HCT116 (cell line): Measurements from ENCODE around the gene SEMA7A. TPM values are rescaled to one million over a fixed set of nuclear protein-coding genes. Genes with fewer than 3 reads are reported as not detected.

ENCODE experiments used
- ATAC-seq: fragments of 200-7000 bp; cut with Tn5 transposase; 2 replicates; pipeline ENCODE4 v1.9.1; 2020; ENCODE audit warnings: mild to moderate bottlenecking, moderate library complexity
- BruUV-seq: library from RNA; stranded (reverse); fragments of 400-500 nt; replicated peaks from 2 replicates; lab custom pipeline; 2021; lab: Mats Ljungman, UMichigan
- CTCF ChIA-PET: fragments of 300-600 bp; sonication (Branson Sonifier 250); formaldehyde crosslinking; loops from one replicate; lab custom pipeline; 2021; ENCODE audit warnings: antibody characterized with exemption; lab: Charles Lee
- POLR2A ChIA-PET: fragments of 300-600, 350-600 bp; sonication (Branson Sonifier 250); formaldehyde crosslinking; loops from one replicate; lab custom pipeline; 2021; ENCODE audit warnings: antibody characterized with exemption; lab: Charles Lee
- RAD21 ChIA-PET, 2 experiments: fragments of 300-600 bp; sonication (Branson Sonifier 250); formaldehyde crosslinking; loops; one replicate each; lab custom pipeline; 2023; ENCODE audit warnings: low total read pairs in 2 of 2; ENCODE audit not compliant: uncharacterized antibody in 2 of 2, unreplicated experiment in 2 of 2, low non-redundant PET in 1 of 2; lab: Charles Lee
- DNase-seq: peaks from one replicate; pipeline ENCODE4 v3.0.0-alpha.2; 2010; ENCODE audit warnings: low read depth, low spot score
- H2AFZ ChIP-seq: fragments of 200-600 bp; shearing (Covaris generic), sonication (generic); 2 replicates; pipeline ENCODE4 v1.6.1; 2017; ENCODE audit warnings: low read depth, mixed run types, mixed read lengths, antibody characterized with exemption, low read length; ENCODE audit not compliant: poor library complexity, severe bottlenecking
- H3K27ac ChIP-seq: 2 replicates; pipeline ENCODE4 v1.5.1; 2012; ENCODE audit warnings: low read depth, low read length
- H3K27me3 ChIP-seq: fragments of 200-600 bp; sonication (generic); 2 replicates; pipeline ENCODE4 v1.6.1; 2016; ENCODE audit warnings: mixed run types, low read length, mixed read lengths; ENCODE audit not compliant: insufficient read depth
- H3K36me3 ChIP-seq, 2 experiments: fragments of 200-500 bp in 1 of 2; fragments of 200-600 bp in 1 of 2; sonication (Bioruptor generic) in 1 of 2; sonication (generic) in 1 of 2; 2 replicates each; pipeline versions ENCODE4 v1.5.1 to v1.6.1; 2014 to 2016; ENCODE audit warnings: low read length in 2 of 2, inconsistent platforms in 1 of 2, mixed read lengths in 1 of 2, mixed run types in 1 of 2; ENCODE audit not compliant: insufficient read depth in 2 of 2, control insufficient read depth in 1 of 2
- H3K4me1 ChIP-seq, 2 experiments: fragments of 200-600 bp in 1 of 2; sonication (generic) in 1 of 2; 2 replicates each; pipeline versions ENCODE4 v1.5.1 to v1.6.1; 2012 to 2017; ENCODE audit warnings: low read length in 2 of 2, inconsistent platforms in 1 of 2, mild to moderate bottlenecking in 1 of 2, mixed read lengths in 1 of 2, mixed run types in 1 of 2, moderate library complexity in 1 of 2; ENCODE audit not compliant: insufficient read depth in 2 of 2, control insufficient read depth in 1 of 2
- H3K4me2 ChIP-seq: fragments of 200-600 bp; sonication (generic); 2 replicates; pipeline ENCODE4 v1.6.1; 2017; ENCODE audit warnings: mixed run types, low read length, mixed read lengths
- H3K4me3 ChIP-seq, 2 experiments: fragments of 200-600 bp in 1 of 2; sonication (generic) in 1 of 2; replicated peaks in 1 of 2; 2 replicates each; pipeline ENCODE4 v1.5.1; 2011 to 2016; ENCODE audit warnings: low read length in 2 of 2, control low read depth in 1 of 2, low read depth in 1 of 2, mild to moderate bottlenecking in 1 of 2, mixed read lengths in 1 of 2, mixed run types in 1 of 2
- H3K79me2 ChIP-seq: fragments of 200-600 bp; sonication (generic); 2 replicates; pipeline ENCODE4 v1.6.1; 2017; ENCODE audit warnings: mild to moderate bottlenecking, mixed run types, low read length, moderate library complexity, mixed read lengths; ENCODE audit not compliant: insufficient read depth
- H3K9ac ChIP-seq: fragments of 200-600 bp; sonication (generic); 2 replicates; pipeline ENCODE4 v1.6.1; 2016; ENCODE audit warnings: low read length, mixed read lengths
- H3K9me2 ChIP-seq: fragments of 200-600 bp; sonication (generic), shearing (Covaris generic); 2 replicates; pipeline ENCODE4 v1.6.1; 2017; ENCODE audit warnings: mixed run types, mild to moderate bottlenecking, moderate library complexity; ENCODE audit not compliant: insufficient read depth
- H3K9me3 ChIP-seq, 2 experiments: fragments of 200-500 bp in 1 of 2; fragments of 200-600 bp in 1 of 2; sonication (Bioruptor generic) in 1 of 2; sonication (generic) in 1 of 2; 2 replicates each; pipeline ENCODE4 v1.6.1; 2014 to 2017; ENCODE audit warnings: low read length in 2 of 2, mixed read lengths in 2 of 2, inconsistent platforms in 1 of 2, low read depth in 1 of 2, mild to moderate bottlenecking in 1 of 2, mixed run types in 1 of 2, moderate library complexity in 1 of 2; ENCODE audit not compliant: control insufficient read depth in 1 of 2, insufficient read depth in 1 of 2
- H4K20me1 ChIP-seq: fragments of 200-600 bp; sonication (generic), shearing (Covaris generic); 2 replicates; pipeline ENCODE4 v1.6.1; 2017; ENCODE audit warnings: mixed run types, mild to moderate bottlenecking, moderate library complexity; ENCODE audit not compliant: insufficient read depth
- CBX3 ChIP-seq: IDR thresholded peaks from 2 replicates; pipeline ENCODE4 v1.6.1; 2012; ENCODE audit warnings: low read depth
- CEBPB ChIP-seq: IDR thresholded peaks from 2 replicates; pipeline ENCODE4 v1.6.1; 2012; ENCODE audit warnings: low read depth
- EGR1 ChIP-seq: IDR thresholded peaks from 2 replicates; pipeline ENCODE4 v1.6.1; 2012; ENCODE audit warnings: low read depth
- EZH2phosphoT487 ChIP-seq: fragments of 200-600 bp; IDR thresholded peaks from 2 replicates; pipeline ENCODE4 v1.6.1; 2018; ENCODE audit warnings: antibody characterized with exemption, borderline replicate concordance
- SRF ChIP-seq: IDR thresholded peaks from 2 replicates; pipeline ENCODE4 v1.6.1; 2012; ENCODE audit warnings: low read depth
- YY1 ChIP-seq: IDR thresholded peaks from 2 replicates; pipeline ENCODE4 v1.6.1; 2011; ENCODE audit warnings: low read length, low read depth, moderate library complexity, mild to moderate bottlenecking; ENCODE audit not compliant: insufficient replicate concordance; ENCODE audit errors: extremely low read depth
- ZFX ChIP-seq: fragments of 450-650 bp; IDR thresholded peaks from 2 replicates; pipeline ENCODE4 v1.6.1; 2017
- intact Hi-C: fragments of 100-400 bp; cut with micrococcal nuclease; formaldehyde crosslinking; loops from 2 replicates; pipeline ENCODE4 v1.10.0; 2022
- total RNA-seq: library from RNA; stranded (reverse); gene quantifications from one replicate; pipeline ENCODE4 v1.2.1, GENCODE V29; 2021; ENCODE audit not compliant: unreplicated experiment
- TF ChIP-seq, protein P1 (sequence below): IDR thresholded peaks from 2 replicates; pipeline ENCODE4 v1.6.1; 2012
- TF ChIP-seq, protein P2 (sequence below): IDR thresholded peaks from 2 replicates; pipeline ENCODE4 v1.6.1; 2012
- TF ChIP-seq, protein P3 (sequence below): IDR thresholded peaks from 2 replicates; pipeline ENCODE4 v1.6.1; 2011; ENCODE audit warnings: mild to moderate bottlenecking, low read length, moderate library complexity; ENCODE audit not compliant: insufficient replicate concordance; ENCODE audit errors: extremely low read depth
- TF ChIP-seq, protein P4 (sequence below), 3 experiments: fragments of 200-600 bp in 1 of 3; sonication (generic) in 1 of 3; IDR thresholded peaks in 2 of 3; conservative IDR thresholded peaks in 1 of 3; 2 replicates each; pipeline ENCODE4 v1.5.1; 2012 to 2017; ENCODE audit warnings: low read depth in 2 of 3, low read length in 2 of 3, antibody characterized with exemption in 1 of 3, borderline replicate concordance in 1 of 3, control low read depth in 1 of 3, mild to moderate bottlenecking in 1 of 3, mixed read lengths in 1 of 3, mixed run types in 1 of 3, moderate library complexity in 1 of 3; ENCODE audit not compliant: insufficient read depth in 1 of 3
- TF ChIP-seq, protein P5 (sequence below): IDR thresholded peaks from 2 replicates; pipeline ENCODE4 v1.6.1; 2012; ENCODE audit warnings: low read depth

The SEMA7A gene
- total RNA-seq, 1 experiment from 2014 or later, result 13.8 TPM

DNA sequence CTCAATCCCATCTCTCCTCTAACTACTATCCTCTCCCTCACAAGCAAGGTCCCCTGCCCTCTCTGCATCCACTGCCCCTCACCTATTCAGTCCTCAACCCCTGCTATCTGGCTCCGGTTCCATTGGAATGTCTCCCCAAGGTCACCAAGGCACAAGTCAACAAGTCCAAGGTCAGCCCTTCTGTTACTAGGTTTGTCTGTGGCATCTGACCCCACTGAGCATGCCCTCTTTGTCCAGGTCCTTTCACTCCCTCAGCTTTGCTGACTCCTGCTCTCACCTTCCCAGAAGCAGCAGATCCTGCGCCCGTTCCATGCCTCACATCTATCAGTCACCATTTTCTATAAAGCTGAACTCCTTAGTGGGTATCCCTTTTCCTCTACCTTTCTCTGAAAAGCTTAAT, 8.3 kb upstream of the SEMA7A start:
- no TSS peak for BruUV-seq
- Histone ChIP-seq H2AFZ (no peak overlapping the region), H3K36me3 (peaks cover 0 to 8% of the 10 kb centered on the region in 2 experiments; a peak in 2 of 4 replicates), H3K79me2 (no peaks in the 10 kb centered on the region), H3K4me1 (peaks cover 0 to 5% of the 10 kb centered on the region in 2 experiments; a peak in 1 of 4 replicates), H3K9me2 (no peaks in the 10 kb centered on the region)
- no peak for DNase-seq
- POLR2A ChIA-PET, result interaction anchor here (0.9 to 1.2 kb wide), 2 partner anchors 35 to 58 kb away, joined by 3 read pairs; no protein-coding TSS in a partner anchor
- intact Hi-C loops, result no loop called here
- TF ChIP-seq ZFX (no peak), EGR1 (no peak), SRF (no peak), EZH2phosphoT487 (no peak), CEBPB (no peak), CBX3 (no peak), YY1 (no peak)
- TF ChIP-seq, protein P1, sequence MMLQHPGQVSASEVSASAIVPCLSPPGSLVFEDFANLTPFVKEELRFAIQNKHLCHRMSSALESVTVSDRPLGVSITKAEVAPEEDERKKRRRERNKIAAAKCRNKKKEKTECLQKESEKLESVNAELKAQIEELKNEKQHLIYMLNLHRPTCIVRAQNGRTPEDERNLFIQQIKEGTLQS, result no peak
- TF ChIP-seq, protein P2, sequence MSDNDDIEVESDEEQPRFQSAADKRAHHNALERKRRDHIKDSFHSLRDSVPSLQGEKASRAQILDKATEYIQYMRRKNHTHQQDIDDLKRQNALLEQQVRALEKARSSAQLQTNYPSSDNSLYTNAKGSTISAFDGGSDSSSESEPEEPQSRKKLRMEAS, result no peak
- TF ChIP-seq, protein P3, sequence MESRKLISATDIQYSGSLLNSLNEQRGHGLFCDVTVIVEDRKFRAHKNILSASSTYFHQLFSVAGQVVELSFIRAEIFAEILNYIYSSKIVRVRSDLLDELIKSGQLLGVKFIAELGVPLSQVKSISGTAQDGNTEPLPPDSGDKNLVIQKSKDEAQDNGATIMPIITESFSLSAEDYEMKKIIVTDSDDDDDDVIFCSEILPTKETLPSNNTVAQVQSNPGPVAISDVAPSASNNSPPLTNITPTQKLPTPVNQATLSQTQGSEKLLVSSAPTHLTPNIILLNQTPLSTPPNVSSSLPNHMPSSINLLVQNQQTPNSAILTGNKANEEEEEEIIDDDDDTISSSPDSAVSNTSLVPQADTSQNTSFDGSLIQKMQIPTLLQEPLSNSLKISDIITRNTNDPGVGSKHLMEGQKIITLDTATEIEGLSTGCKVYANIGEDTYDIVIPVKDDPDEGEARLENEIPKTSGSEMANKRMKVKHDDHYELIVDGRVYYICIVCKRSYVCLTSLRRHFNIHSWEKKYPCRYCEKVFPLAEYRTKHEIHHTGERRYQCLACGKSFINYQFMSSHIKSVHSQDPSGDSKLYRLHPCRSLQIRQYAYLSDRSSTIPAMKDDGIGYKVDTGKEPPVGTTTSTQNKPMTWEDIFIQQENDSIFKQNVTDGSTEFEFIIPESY, result no peak
- TF ChIP-seq, protein P4, sequence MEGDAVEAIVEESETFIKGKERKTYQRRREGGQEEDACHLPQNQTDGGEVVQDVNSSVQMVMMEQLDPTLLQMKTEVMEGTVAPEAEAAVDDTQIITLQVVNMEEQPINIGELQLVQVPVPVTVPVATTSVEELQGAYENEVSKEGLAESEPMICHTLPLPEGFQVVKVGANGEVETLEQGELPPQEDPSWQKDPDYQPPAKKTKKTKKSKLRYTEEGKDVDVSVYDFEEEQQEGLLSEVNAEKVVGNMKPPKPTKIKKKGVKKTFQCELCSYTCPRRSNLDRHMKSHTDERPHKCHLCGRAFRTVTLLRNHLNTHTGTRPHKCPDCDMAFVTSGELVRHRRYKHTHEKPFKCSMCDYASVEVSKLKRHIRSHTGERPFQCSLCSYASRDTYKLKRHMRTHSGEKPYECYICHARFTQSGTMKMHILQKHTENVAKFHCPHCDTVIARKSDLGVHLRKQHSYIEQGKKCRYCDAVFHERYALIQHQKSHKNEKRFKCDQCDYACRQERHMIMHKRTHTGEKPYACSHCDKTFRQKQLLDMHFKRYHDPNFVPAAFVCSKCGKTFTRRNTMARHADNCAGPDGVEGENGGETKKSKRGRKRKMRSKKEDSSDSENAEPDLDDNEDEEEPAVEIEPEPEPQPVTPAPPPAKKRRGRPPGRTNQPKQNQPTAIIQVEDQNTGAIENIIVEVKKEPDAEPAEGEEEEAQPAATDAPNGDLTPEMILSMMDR (IDR thresholded peaks at IDR 0.05 in 2 of 3, conservative IDR thresholded peaks at IDR 0.05 in 1 of 3; ENCODE audit: borderline replicate concordance in 1 of 3, insufficient read depth in 1 of 3, low read depth in 2 of 3, low read length in 2 of 3), result no peak
- TF ChIP-seq, protein P5, sequence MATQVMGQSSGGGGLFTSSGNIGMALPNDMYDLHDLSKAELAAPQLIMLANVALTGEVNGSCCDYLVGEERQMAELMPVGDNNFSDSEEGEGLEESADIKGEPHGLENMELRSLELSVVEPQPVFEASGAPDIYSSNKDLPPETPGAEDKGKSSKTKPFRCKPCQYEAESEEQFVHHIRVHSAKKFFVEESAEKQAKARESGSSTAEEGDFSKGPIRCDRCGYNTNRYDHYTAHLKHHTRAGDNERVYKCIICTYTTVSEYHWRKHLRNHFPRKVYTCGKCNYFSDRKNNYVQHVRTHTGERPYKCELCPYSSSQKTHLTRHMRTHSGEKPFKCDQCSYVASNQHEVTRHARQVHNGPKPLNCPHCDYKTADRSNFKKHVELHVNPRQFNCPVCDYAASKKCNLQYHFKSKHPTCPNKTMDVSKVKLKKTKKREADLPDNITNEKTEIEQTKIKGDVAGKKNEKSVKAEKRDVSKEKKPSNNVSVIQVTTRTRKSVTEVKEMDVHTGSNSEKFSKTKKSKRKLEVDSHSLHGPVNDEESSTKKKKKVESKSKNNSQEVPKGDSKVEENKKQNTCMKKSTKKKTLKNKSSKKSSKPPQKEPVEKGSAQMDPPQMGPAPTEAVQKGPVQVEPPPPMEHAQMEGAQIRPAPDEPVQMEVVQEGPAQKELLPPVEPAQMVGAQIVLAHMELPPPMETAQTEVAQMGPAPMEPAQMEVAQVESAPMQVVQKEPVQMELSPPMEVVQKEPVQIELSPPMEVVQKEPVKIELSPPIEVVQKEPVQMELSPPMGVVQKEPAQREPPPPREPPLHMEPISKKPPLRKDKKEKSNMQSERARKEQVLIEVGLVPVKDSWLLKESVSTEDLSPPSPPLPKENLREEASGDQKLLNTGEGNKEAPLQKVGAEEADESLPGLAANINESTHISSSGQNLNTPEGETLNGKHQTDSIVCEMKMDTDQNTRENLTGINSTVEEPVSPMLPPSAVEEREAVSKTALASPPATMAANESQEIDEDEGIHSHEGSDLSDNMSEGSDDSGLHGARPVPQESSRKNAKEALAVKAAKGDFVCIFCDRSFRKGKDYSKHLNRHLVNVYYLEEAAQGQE, result no peak
- TF ChIP-seq, all 23 proteins: peak for 0
- no peaks in the 10 kb centered on the region for H3K9me3 ChIP-seq
- no peak overlapping the region for H3K4me2 ChIP-seq
- H3K4me3 ChIP-seq, result no peak overlapping the region
- no peaks in the 10 kb centered on the region for H4K20me1 ChIP-seq
- CTCF ChIA-PET, result interaction anchor here (1.0 to 6.6 kb wide), 4 partner anchors 57 to 66 kb away, joined by 4 to 83 read pairs (median 5); no protein-coding TSS in a partner anchor
- RAD21 ChIA-PET, result interaction anchor here in 1 of 2 experiments (1.0 kb wide), 1 partner anchor 60 kb away, joined by 3 read pairs; no protein-coding TSS in a partner anchor
- no peak overlapping the region for H3K9ac ChIP-seq
- H3K27ac ChIP-seq, result no peak overlapping the region
- H3K27me3 ChIP-seq, result no peaks in the 10 kb centered on the region
- no peak for ATAC-seq
